PC-3 (cell line): ENCODE results near the gene ZDHHC8. TPM values are rescaled to one million over a fixed set of nuclear protein-coding genes. Genes with fewer than 3 reads are reported as not detected.

Source experiments
- ATAC-seq: fragments of 200-7000 bp; cut with Tn5 transposase; 2 replicates; pipeline ENCODE4 v1.9.1; 2020; ENCODE audit warnings: mild to moderate bottlenecking, moderate library complexity
- BruUV-seq: library from RNA; stranded (reverse); fragments of 400-500 nt; replicated peaks from 2 replicates; lab custom pipeline; 2021; lab: Mats Ljungman, UMichigan
- CTCF ChIA-PET: fragments of 300-600 bp; sonication (Branson Sonifier 250); formaldehyde crosslinking; loops from one replicate; lab custom pipeline; 2022; ENCODE audit warnings: antibody characterized with exemption; lab: Charles Lee
- POLR2A ChIA-PET: fragments of 300-600 bp; sonication (Branson Sonifier 250); formaldehyde crosslinking; loops from one replicate; lab custom pipeline; 2022; ENCODE audit warnings: antibody characterized with exemption; ENCODE audit not compliant: unreplicated experiment; lab: Charles Lee
- DNase-seq: peaks from one replicate; pipeline ENCODE4 v3.0.0-alpha.2; 2015
- H2AFZ ChIP-seq: fragments of 300-600 bp; sonication (generic); 2 replicates; pipeline ENCODE4 v1.6.0; 2016; ENCODE audit warnings: antibody characterized with exemption, low read length
- H3F3A ChIP-seq: fragments of 300-600 bp; sonication (generic); one replicate; pipeline ENCODE4 v1.6.0; 2017; ENCODE audit warnings: antibody characterized with exemption, low read length, control low read depth, mild to moderate bottlenecking; ENCODE audit not compliant: unreplicated experiment
- H3K27ac ChIP-seq: fragments of 300-600 bp; sonication (generic); 2 replicates; pipeline ENCODE4 v1.5.1; 2016; ENCODE audit warnings: mild to moderate bottlenecking, low read length
- H3K27me3 ChIP-seq: fragments of 300-600 bp; sonication (generic); 2 replicates; pipeline ENCODE4 v1.6.1; 2016; ENCODE audit warnings: low read length, mixed read lengths
- H3K36me3 ChIP-seq: fragments of 300-600 bp; sonication (generic); 2 replicates; pipeline ENCODE4 v1.6.1; 2016; ENCODE audit warnings: low read depth, mixed run types, low read length, mixed read lengths
- H3K4me1 ChIP-seq: fragments of 300-600 bp; sonication (generic); 2 replicates; pipeline ENCODE4 v1.5.1; 2016; ENCODE audit warnings: low read length; ENCODE audit not compliant: insufficient read depth
- H3K4me2 ChIP-seq: fragments of 300-600 bp; sonication (generic); 2 replicates; pipeline ENCODE4 v1.6.0; 2016; ENCODE audit warnings: low read length
- H3K4me3 ChIP-seq: fragments of 300-600 bp; sonication (generic); 2 replicates; pipeline ENCODE4 v1.5.1; 2016; ENCODE audit warnings: mild to moderate bottlenecking, low read length, mixed read lengths
- H3K79me2 ChIP-seq: fragments of 300-600 bp; sonication (generic); 2 replicates; pipeline ENCODE4 v1.6.1; 2017; ENCODE audit warnings: low read length, mixed read lengths
- H3K9ac ChIP-seq: fragments of 300-600 bp; sonication (generic); 2 replicates; pipeline ENCODE4 v1.6.0; 2016; ENCODE audit warnings: mild to moderate bottlenecking, low read length
- H3K9me2 ChIP-seq: fragments of 300-600 bp; sonication (generic); replicated peaks from 2 replicates; pipeline ENCODE4 v1.6.1; 2016; ENCODE audit warnings: mixed run types, low read length, mixed read lengths
- H3K9me3 ChIP-seq: fragments of 300-600 bp; sonication (generic); 2 replicates; pipeline ENCODE4 v1.6.1; 2016; ENCODE audit warnings: low read length, mixed read lengths
- H4K20me1 ChIP-seq: fragments of 300-600 bp; sonication (generic); 2 replicates; pipeline ENCODE4 v1.6.1; 2016; ENCODE audit warnings: low read length, mixed read lengths
- EZH2 ChIP-seq: fragments of 300-600 bp; sonication (generic); IDR thresholded peaks from one replicate; pipeline ENCODE4 v1.6.1; 2017; ENCODE audit warnings: antibody characterized with exemption, mild to moderate bottlenecking, low read length; ENCODE audit not compliant: unreplicated experiment
- EZH2phosphoT487 ChIP-seq: fragments of 300-600 bp; sonication (generic); IDR thresholded peaks from 2 replicates; pipeline ENCODE4 v1.6.1; 2018; ENCODE audit warnings: mild to moderate bottlenecking, antibody characterized with exemption, low read length, borderline replicate concordance
- intact Hi-C: fragments of 100-400 bp; cut with micrococcal nuclease; formaldehyde crosslinking; loops from 2 replicates; pipeline ENCODE4 v1.9.0; 2023
- total RNA-seq: library from RNA; depleted of rRNA; stranded (reverse); fragments of >200 nt; gene quantifications from 2 replicates; pipeline ENCODE4 v1.2.3, GENCODE V29; 2014
- TF ChIP-seq, protein P1 (sequence below): fragments of 300-600 bp; sonication (generic); conservative IDR thresholded peaks from 2 replicates; pipeline ENCODE4 v1.5.1; 2017; ENCODE audit warnings: antibody characterized with exemption, low read depth, mild to moderate bottlenecking, low read length

Gene ZDHHC8
- total RNA-seq, 1 experiment from 2014 or later = 24.6 TPM

DNA sequence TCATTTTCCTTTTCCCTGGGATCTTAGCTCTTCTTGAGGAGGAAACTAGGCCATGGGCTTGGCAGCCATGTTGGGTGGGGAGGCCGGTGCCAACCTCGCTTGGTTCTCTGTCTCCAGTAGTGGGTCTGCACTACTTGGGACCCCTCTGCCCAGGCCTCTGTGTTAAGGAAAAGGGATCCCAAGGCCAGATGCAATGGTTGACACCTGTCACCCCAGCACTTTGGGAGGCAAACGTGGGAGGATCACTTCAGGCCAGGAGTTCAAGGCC lies 1.9 kb upstream of the ZDHHC8 start:
- no peaks in the 10 kb centered on the region for H4K20me1 ChIP-seq
- no peaks in the 10 kb centered on the region; the same call in 1 of the 2 replicates for H3K36me3 ChIP-seq
- no peaks in the 10 kb centered on the region for H3F3A ChIP-seq
- H3K9ac ChIP-seq = no peak overlapping the region
- no peak overlapping the region for H3K4me2 ChIP-seq
- no peak overlapping the region for H2AFZ ChIP-seq
- H3K27ac ChIP-seq = no peak overlapping the region
- ATAC-seq = no peak
- TF ChIP-seq EZH2 = no peak
- ChIA-PET CTCF (interaction anchor here (0.6 to 0.7 kb wide), 2 partner anchors 12 to 46 kb away, joined by 3 read pairs; partner anchors contain the start of gene TRMT2A), POLR2A (no interaction called here)
- peaks cover 7% of the 10 kb centered on the region; the same call in 1 of the 2 replicates for H3K4me1 ChIP-seq
- H3K79me2 ChIP-seq = peaks cover 27% of the 10 kb centered on the region
- no peaks in the 10 kb centered on the region for H3K9me3 ChIP-seq
- H3K9me2 ChIP-seq = no peaks in the 10 kb centered on the region
- intact Hi-C loops = no loop called here
- BruUV-seq = no TSS peak
- DNase-seq = no peak
- H3K4me3 ChIP-seq = no peak overlapping the region
- no peaks in the 10 kb centered on the region for H3K27me3 ChIP-seq

DNA sequence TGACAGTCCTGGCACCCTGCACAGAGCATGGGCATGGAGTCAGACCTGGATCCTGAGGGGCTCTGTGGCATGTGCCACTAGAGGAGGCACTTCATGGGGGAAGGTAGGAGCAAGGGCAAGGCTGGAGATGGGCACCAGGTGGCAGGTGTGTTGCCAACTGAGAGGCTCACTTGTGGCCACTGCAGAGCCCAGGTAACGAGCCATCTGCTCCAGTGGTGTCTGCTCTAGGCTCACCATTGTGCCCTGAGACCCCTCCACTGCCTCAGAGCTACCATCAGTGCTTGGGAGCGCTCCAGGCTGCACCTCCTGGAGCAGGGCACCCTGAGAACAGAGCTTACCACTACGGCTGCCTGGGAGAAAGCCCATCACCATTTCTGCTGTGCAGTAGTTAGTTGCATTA lies 1.3 kb upstream of the ZDHHC8 start:
- H3F3A ChIP-seq = no peaks in the 10 kb centered on the region
- no peak for TF ChIP-seq EZH2phosphoT487
- no peak for TF ChIP-seq EZH2
- TF ChIP-seq, protein P1, sequence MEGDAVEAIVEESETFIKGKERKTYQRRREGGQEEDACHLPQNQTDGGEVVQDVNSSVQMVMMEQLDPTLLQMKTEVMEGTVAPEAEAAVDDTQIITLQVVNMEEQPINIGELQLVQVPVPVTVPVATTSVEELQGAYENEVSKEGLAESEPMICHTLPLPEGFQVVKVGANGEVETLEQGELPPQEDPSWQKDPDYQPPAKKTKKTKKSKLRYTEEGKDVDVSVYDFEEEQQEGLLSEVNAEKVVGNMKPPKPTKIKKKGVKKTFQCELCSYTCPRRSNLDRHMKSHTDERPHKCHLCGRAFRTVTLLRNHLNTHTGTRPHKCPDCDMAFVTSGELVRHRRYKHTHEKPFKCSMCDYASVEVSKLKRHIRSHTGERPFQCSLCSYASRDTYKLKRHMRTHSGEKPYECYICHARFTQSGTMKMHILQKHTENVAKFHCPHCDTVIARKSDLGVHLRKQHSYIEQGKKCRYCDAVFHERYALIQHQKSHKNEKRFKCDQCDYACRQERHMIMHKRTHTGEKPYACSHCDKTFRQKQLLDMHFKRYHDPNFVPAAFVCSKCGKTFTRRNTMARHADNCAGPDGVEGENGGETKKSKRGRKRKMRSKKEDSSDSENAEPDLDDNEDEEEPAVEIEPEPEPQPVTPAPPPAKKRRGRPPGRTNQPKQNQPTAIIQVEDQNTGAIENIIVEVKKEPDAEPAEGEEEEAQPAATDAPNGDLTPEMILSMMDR = no peak; the same call in 1 of the 2 replicates
- ATAC-seq (peak; percentile 9; the same call in 1 of the 2 replicates), DNase-seq (peak; percentile 23)
- intact Hi-C loops = no loop called here
- no peak overlapping the region for H3K9ac ChIP-seq
- POLR2A ChIA-PET = no interaction called here
- no peaks in the 10 kb centered on the region for H3K27me3 ChIP-seq
- no peaks in the 10 kb centered on the region for H3K9me3 ChIP-seq
- CTCF ChIA-PET = no interaction called here
- no peak overlapping the region for H3K4me3 ChIP-seq
- H3K36me3 ChIP-seq = no peaks in the 10 kb centered on the region; the same call in 1 of the 2 replicates
- H3K4me2 ChIP-seq = no peak overlapping the region
- peaks cover 34% of the 10 kb centered on the region for H3K79me2 ChIP-seq
- no peak overlapping the region for H2AFZ ChIP-seq
- no peaks in the 10 kb centered on the region for H4K20me1 ChIP-seq
- H3K9me2 ChIP-seq = no peaks in the 10 kb centered on the region
- peaks cover 7% of the 10 kb centered on the region; the same call in 1 of the 2 replicates for H3K4me1 ChIP-seq
- no peak overlapping the region for H3K27ac ChIP-seq
- BruUV-seq = no TSS peak

DNA sequence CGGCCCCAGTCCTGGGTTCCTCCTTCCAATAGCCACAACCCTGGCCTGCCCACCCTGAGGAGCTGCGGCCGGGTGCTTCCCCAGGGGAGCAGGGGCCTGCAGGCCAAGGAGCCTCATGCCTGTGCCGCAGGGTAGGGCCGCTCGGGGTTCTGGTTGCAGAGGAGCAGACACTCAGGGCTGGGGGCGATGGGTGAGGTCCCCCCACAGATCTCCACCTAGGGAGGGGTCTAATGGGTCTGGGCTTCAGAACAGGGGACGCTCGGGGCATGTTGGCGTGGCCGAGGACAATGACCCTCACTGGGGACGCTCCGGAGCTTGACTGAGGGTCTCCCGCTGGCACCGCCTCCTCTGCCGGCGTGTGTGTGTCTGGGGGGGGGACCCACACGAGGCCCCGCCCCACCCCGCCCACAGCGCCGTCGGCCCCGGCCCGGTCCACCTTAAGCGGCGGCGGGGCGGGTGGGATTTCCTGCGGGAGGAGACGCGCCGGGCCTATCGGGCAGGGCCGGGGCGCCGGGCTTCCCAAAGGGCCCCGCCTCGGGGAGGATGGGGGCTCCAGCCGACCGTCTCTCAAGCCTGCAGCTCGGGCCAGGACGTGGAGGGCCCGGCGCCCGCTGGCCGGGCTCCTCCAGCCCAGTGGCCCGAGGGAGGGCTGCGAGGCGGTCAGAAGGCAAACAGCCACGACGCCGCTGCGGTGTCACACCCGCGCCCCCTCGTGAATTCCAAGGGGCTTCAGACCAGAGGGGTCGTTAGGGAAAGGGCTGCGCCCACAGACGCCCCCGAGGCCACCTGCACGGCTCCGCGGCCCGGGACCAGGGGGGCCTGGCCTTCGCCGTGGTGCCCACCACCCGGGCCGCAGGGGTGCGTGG lies 640 bp upstream of the ZDHHC8 start:
- POLR2A ChIA-PET = no interaction called here
- no TSS peak for BruUV-seq

More for the DNA sequence above, 640 bp upstream of the ZDHHC8 start:
- Histone ChIP-seq H3K27me3 (no peaks in the 10 kb centered on the region), H3K4me1 (peaks cover 7% of the 10 kb centered on the region; the same call in 1 of the 2 replicates), H3K27ac (no peak overlapping the region), H3F3A (no peaks in the 10 kb centered on the region), H3K79me2 (peaks cover 40% of the 10 kb centered on the region), H3K36me3 (no peaks in the 10 kb centered on the region; the same call in 1 of the 2 replicates), H3K9me2 (no peaks in the 10 kb centered on the region), H3K9me3 (no peaks in the 10 kb centered on the region), H3K4me2 (peak overlapping the region; percentile 84), H3K4me3 (peak overlapping the region; percentile 70), H3K9ac (peak overlapping the region; percentile 59; the same call in 1 of the 2 replicates), H4K20me1 (no peaks in the 10 kb centered on the region), H2AFZ (peak overlapping the region; percentile 79; the same call in 1 of the 2 replicates)
- ATAC-seq = peak; percentile 86
- intact Hi-C loops = no loop called here
- CTCF ChIA-PET = no interaction called here
- peak; percentile 67 for DNase-seq
- TF ChIP-seq, protein P1 = no peak
